Measurements from ENCODE around the gene OASL.

The OASL gene

GRCh38 chr12:120984351-120984898 is 54.6 kb downstream of the OASL start:
- no peak for DNase-seq

DNA sequence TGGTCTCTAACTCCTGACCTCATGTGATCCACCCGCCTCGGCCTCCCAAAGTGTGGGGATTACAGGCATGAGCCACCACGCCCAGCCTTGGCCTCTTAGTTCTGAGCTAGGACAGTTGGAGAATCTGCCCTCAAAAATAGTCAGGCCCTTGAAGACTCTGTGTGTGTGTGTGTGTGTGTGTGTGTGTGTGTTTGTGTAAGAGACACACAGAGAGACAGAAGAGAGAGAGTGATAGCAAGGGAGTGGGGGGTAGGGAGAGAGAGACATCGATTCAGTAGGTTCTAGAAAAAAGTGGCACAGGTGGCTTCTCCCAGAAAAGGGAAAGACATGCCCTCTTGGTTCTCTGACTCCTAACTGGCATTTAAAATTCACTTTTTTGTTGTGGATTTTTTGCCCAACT is 55.3 kb downstream of the OASL start:
- no peak for DNase-seq

DNA sequence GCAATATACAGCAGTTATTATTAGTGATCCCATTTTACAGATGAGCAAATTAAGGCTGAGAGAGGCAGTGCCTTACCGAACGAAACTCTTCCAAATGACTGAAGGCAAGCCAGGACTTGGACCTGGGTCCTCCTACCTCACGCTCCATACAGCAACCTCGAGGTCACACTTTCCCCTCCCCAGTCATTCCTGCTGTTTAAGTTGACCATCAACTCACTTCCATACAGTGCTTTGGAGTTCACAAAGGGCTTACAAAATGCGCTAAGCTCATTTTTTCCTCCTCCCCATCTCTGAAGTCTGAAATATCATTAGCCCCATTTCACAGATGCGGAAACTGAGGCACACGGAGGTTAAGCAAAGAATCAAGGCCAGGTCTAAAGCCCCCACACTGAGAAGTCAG is 56.4 kb downstream of the OASL start:
- no peak for DNase-seq

DNA sequence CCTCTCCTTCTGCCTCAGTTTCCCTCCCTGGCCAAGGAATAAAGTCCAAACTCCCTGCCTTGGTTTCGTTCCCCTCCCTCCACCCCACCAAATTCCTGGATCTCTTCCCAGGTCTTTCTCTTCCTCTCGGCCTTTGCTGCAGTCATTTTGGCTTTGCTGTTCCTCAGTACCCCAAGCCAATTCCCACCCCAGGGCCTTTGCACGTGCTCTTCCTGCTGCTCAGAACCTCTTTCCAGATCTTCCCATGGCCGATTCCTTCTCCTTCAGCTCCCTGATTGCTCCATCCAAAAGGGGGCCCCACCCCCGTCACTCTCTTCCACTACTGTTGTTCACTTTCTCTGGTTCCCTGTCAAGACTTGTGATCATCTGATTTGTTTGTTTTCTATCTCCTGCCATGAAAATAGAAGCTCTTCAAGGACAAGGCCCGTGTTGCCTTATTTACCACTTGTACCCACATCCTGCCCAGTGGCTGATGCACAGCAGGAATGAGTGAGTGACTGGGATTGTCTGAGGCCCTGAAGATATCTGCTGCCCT is 57.6 kb downstream of the OASL start:
- DNase-seq: no peak

- no peak for DNase-seq
These were observed 58.2 kb downstream of the OASL start for GRCh38 chr12:120980800-120981368.

DNA sequence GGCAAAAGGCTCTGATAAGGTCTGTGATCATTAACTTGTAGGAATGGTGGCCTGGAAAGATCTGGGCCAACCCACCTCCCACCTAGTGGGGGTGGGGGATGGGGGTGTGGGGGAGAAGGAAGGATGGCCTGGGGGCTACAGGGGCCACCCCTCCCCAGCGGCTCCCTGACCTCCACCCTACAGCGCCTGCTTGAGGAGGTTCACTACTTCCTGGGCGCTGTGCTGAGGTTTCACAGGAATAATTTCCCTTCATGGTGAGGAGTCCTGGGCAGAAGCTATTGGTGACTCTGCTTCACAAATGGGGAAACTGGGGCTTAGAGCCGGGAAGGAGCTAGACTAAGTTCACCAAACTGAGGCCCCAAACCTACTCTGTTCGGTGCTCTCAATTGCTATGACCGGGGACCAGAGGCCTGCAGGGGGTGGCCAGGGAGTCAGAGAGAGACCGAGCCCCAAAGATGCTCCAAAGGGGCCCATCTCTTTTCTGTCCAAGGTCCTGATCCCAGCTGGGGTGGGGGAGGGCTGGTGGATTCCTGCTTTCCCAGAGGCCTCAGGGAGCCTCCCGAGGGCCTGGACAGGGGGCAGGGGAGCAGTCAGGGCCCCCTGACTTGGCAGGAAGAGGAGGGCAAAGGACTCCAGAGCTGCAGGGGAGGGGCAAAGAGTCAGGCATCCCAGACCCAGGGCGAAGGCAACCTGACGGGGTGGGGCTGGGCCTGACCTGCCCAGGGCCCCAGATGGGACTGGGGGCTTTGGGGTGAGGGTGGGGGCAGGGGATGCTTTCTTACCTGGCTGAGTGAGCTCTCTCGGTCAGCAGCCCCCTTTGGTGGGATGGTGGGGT is 59.0 kb downstream of the OASL start:
- no peak for DNase-seq

- DNase-seq: no peak
These were observed 59.7 kb downstream of the OASL start for GRCh38 chr12:120979220-120979861.

DNA sequence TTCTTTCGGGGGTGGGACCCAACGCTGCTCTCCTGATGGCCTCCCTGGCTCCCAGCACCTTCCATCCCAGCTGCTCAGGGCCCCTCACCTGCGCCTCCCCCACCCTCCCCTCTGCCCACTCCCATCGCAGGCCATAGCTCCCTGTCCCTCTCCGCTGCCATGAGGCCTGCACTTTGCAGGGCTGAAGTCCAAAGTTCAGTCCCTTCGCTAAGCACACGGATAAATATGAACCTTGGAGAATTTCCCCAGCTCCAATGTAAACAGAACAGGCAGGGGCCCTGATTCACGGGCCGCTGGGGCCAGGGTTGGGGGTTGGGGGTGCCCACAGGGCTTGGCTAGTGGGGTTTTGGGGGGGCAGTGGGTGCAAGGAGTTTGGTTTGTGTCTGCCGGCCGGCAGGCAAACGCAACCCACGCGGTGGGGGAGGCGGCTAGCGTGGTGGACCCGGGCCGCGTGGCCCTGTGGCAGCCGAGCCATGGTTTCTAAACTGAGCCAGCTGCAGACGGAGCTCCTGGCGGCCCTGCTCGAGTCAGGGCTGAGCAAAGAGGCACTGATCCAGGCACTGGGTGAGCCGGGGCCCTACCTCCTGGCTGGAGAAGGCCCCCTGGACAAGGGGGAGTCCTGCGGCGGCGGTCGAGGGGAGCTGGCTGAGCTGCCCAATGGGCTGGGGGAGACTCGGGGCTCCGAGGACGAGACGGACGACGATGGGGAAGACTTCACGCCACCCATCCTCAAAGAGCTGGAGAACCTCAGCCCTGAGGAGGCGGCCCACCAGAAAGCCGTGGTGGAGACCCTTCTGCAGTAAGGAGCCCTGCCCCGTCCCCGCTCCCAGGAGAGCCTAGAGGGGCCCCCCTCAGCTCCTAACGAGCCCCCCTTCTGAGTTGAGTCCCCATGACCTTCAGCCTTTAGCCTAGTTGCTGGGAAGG is 60.5 kb downstream of the OASL start, which contains the start of gene HNF1A:
Gene HNF1A, plus strand, starts transcription at position 248 of the 924 bp plus-strand sequence. Its CDS starts 226 bp downstream, at position 474.
- DNase-seq: no peak

- no peak for DNase-seq
These were observed 61.3 kb downstream of the OASL start for GRCh38 chr12:120977531-120978295.

- DNase-seq: no peak
These were observed 66.0 kb downstream of the OASL start for GRCh38 chr12:120972870-120973543.

DNA sequence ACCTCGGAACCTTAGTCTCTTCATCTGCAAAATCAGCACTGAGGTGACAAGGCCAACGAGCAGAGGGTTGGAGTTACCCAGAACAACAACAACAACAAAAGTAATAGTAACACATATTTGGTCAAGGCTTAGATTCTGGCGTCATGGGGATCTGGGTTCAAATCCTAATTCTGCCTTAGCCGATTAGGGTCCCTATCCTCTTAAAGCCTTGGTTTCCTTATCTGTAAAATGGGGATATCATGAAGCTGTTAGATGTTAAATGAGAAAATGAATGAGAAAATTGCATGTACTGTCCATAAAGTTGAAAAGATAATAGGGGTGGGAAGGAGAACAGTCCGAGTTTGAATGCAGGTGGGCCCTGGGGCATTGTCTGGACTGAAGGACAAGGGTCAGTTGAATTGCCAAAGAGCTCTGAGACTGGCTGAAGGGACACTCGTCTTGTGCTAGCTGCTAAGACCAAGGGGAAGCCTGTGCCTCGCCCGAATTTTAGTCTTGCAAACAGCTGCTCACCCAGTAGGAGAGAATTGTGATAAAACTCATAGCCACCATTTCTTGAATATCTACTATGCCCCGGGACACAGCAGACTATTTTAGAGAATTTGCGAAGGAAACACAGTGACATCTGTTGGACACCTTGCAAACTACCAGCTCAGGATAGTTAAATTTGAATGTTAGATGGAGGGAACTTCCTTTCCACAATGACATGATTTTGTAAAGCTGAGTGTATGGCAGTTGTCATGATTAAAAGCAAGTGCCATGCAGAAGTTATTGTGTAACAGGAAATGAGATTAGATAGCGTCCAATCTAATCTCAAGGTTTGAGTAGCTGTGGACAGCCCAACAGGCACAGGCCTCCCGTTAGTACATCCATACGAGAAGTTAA is 67.5 kb downstream of the OASL start:
- peak; percentile 48 for DNase-seq

- DNase-seq: no peak
These were observed 68.7 kb downstream of the OASL start for GRCh38 chr12:120970310-120970709.

Measured in retina (tissue), 1 donor.